ENCODE results near the gene TRIM44.
A peak's percentile ranks its signal among the peaks of the same experiment; 100 is the strongest.

The TRIM44 gene

DNA sequence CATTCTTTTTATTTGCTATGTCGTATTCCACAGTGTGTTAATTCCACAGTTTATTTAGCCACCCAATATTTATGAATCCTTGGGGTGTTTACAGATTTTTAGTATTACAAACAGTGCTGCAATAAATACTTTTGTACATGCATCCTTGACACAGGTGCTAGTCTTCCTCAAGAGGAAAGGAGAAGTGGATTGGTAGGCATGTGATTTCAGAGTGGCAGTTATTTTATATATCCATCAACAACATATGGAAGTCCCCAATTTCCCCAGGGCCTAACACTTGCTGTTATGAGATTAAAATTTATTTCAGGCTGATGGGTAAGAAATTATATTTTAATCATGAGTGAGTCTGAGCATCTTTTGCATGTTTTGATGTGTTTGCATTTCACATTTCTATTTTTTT, 17.9 kb downstream of the TRIM44 start:
- H2BK15ac ChIP-seq (ENCODE audit: low read length), result no peak overlapping the region
- no peak overlapping the region for H3K27ac ChIP-seq (replicated peaks; ENCODE audit: low read length)
- H4K8ac ChIP-seq (ENCODE audit: low read depth, low read length), result no peak overlapping the region
- no peak overlapping the region for H2BK12ac ChIP-seq (ENCODE audit: low read length)
- WGBS, 2 donors (ENCODE audit: extremely low coverage in 2 of 2, insufficient read length in 2 of 2, insufficient replicate concordance in 1 of 2), result no CpG with 5 or more reads among the region's 1 CpG
- peaks cover 6 to 10% of the 10 kb centered on the region in 2 donors for H3K4me1 ChIP-seq (ENCODE audit: control insufficient read depth in 2 of 2, insufficient read depth in 1 of 2, low read depth in 1 of 2, low read length in 2 of 2)
- no peak overlapping the region for H4K91ac ChIP-seq (ENCODE audit: low read depth, low read length, poor library complexity)
- H3K23ac ChIP-seq (ENCODE audit: low read depth, low read length, poor library complexity), result no peak overlapping the region
- H3K36me3 ChIP-seq (replicated peaks in 1 of 2; ENCODE audit: control insufficient read depth in 2 of 2, insufficient read depth in 2 of 2, low read length in 2 of 2), result peaks cover 0 to 4% of the 10 kb centered on the region in 2 donors
- H3K9me3 ChIP-seq (replicated peaks in 1 of 2; ENCODE audit: control insufficient read depth in 2 of 2, insufficient read depth in 1 of 2, low read depth in 1 of 2, low read length in 2 of 2), result no peaks in the 10 kb centered on the region
- H3K79me1 ChIP-seq (ENCODE audit: low read depth, low read length), result no peaks in the 10 kb centered on the region
- H3K18ac ChIP-seq (ENCODE audit: low read length), result no peak overlapping the region
- H3K14ac ChIP-seq (ENCODE audit: low read length), result no peak overlapping the region
- no peak overlapping the region for H3K4ac ChIP-seq (ENCODE audit: low read length)
- no peak overlapping the region for H2AK5ac ChIP-seq (ENCODE audit: low read depth, low read length)
- no peak overlapping the region for H3K4me2 ChIP-seq (ENCODE audit: insufficient read depth, low read length, poor library complexity, severe bottlenecking)
- no peak overlapping the region for H2BK120ac ChIP-seq (ENCODE audit: low read depth, low read length)
- H3K4me3 ChIP-seq (ENCODE audit: low read length in 2 of 2), result no peak overlapping the region
- no peak for DNase-seq (ENCODE audit: low spot score)
- no peak overlapping the region for H2BK5ac ChIP-seq (ENCODE audit: low read length)
- H3K27me3 ChIP-seq (ENCODE audit: control insufficient read depth in 3 of 3, insufficient read depth in 3 of 3, low read depth in 1 of 3, low read length in 3 of 3), result no peaks in the 10 kb centered on the region
- no peak overlapping the region for H2AFZ ChIP-seq (ENCODE audit: low read length)
- no peak overlapping the region for H3K9ac ChIP-seq (ENCODE audit: low read depth, low read length, poor library complexity)

DNA sequence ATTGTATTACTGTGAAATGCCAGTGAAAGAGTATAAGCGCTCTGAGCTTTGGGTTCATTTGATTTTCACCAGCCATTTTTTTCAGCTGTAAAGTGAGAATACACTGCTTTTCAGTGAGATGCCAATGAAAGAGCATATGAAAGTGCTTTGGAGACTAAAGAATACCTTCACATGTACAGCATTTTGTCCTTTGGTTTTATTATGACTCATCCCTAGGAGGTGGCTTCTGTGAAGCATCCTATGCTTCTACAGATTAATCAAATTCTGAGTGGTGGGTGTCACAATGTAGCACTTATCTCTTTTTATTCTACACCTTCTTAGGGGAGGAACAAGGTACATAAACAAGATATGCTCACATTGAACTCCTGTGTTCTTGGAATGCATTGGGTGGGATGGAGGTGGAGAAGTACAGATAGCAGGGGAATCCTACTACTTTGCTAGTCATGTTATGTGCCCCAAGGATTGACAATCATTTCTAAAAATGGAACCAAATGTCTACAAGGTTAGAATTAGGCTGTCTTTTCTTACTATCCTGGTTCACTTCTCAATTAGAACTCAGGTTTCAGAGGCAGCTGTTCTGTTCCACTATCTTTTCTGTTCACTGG, 18.7 kb downstream of the TRIM44 start:
- H3K14ac ChIP-seq (ENCODE audit: low read length), result no peak overlapping the region
- no peak overlapping the region for H2AK5ac ChIP-seq (ENCODE audit: low read depth, low read length)
- no peaks in the 10 kb centered on the region for H3K9me3 ChIP-seq (replicated peaks in 1 of 2; ENCODE audit: control insufficient read depth in 2 of 2, insufficient read depth in 1 of 2, low read depth in 1 of 2, low read length in 2 of 2)
- no peak overlapping the region for H2BK12ac ChIP-seq (ENCODE audit: low read length)
- H4K91ac ChIP-seq (ENCODE audit: low read depth, low read length, poor library complexity), result no peak overlapping the region
- H3K27ac ChIP-seq (replicated peaks; ENCODE audit: low read length), result no peak overlapping the region
- no peak overlapping the region for H2AFZ ChIP-seq (ENCODE audit: low read length)
- no peak overlapping the region for H3K4ac ChIP-seq (ENCODE audit: low read length)
- no peaks in the 10 kb centered on the region for H3K79me1 ChIP-seq (ENCODE audit: low read depth, low read length)
- no peak overlapping the region for H3K4me3 ChIP-seq (ENCODE audit: low read length in 2 of 2)
- peaks cover 2 to 10% of the 10 kb centered on the region in 2 donors for H3K36me3 ChIP-seq (replicated peaks in 1 of 2; ENCODE audit: control insufficient read depth in 2 of 2, insufficient read depth in 2 of 2, low read length in 2 of 2)
- no peak overlapping the region for H2BK15ac ChIP-seq (ENCODE audit: low read length)
- no CpG with 5 or more reads among the region's 1 CpG for WGBS, 2 donors (ENCODE audit: extremely low coverage in 2 of 2, insufficient read length in 2 of 2, insufficient replicate concordance in 1 of 2)
- H2BK5ac ChIP-seq (ENCODE audit: low read length), result no peak overlapping the region
- H3K27me3 ChIP-seq (ENCODE audit: control insufficient read depth in 3 of 3, insufficient read depth in 3 of 3, low read depth in 1 of 3, low read length in 3 of 3), result no peaks in the 10 kb centered on the region
- H3K23ac ChIP-seq (ENCODE audit: low read depth, low read length, poor library complexity), result no peak overlapping the region
- no peak for DNase-seq (ENCODE audit: low spot score)
- H4K8ac ChIP-seq (ENCODE audit: low read depth, low read length), result no peak overlapping the region
- H3K4me1 ChIP-seq (ENCODE audit: control insufficient read depth in 2 of 2, insufficient read depth in 1 of 2, low read depth in 1 of 2, low read length in 2 of 2), result peaks cover 6 to 10% of the 10 kb centered on the region in 2 donors
- H3K9ac ChIP-seq (ENCODE audit: low read depth, low read length, poor library complexity), result no peak overlapping the region
- H3K18ac ChIP-seq (ENCODE audit: low read length), result no peak overlapping the region
- no peak overlapping the region for H2BK120ac ChIP-seq (ENCODE audit: low read depth, low read length)
- H3K4me2 ChIP-seq (ENCODE audit: insufficient read depth, low read length, poor library complexity, severe bottlenecking), result no peak overlapping the region

DNA sequence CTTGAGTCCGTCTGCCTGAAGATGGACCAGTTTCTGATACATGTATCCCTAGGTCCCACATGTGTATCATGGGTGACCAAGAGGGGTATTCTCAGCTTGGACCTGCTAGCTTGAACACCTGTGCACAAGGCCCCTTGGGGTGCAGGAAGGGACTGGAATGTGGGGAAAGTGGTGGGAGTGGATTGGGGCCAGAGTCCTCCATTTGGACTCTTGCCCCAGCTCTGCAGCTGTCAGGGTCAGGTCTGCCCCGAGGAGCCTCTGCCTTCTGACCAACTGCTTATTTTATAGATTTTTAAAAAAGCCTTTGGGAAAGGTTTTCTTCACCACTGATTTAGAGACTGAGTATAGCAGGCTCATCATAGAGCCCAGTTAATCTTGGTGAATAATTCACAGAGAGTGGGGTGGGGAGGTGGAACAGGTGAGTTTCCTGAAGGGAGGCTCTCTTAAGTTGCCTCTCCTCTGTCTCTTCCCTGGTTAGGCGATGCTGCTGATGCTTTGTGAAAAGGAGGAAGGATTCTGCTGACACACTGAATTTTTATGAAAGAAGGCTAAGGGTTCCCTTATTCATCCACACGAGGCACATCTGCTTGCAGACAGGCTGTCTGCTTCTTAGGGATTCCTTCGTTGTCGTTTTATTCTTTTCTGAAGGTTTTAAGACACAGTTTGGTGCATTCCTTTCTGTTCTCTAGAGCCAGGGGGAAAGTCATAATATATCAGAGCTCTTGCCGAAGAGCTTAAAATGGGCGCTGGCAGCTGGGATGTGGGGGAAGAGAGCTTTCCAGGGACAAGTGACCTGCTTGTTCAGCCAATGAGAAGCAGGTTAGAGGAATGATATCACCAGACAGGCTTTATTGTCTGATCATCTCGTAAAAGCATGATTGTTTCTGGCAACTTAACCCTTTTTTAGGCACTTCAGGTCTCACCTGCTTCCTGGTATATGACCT, 19.9 kb downstream of the TRIM44 start:
- no peak for DNase-seq (ENCODE audit: low spot score)
- no CpG with 5 or more reads among the region's 9 CpGs for WGBS, 2 donors (ENCODE audit: extremely low coverage in 2 of 2, insufficient read length in 2 of 2, insufficient replicate concordance in 1 of 2)

GRCh38 chr11:35683728-35684339, 21.3 kb downstream of the TRIM44 start:
- H3K4me2 ChIP-seq (ENCODE audit: insufficient read depth, low read length, poor library complexity, severe bottlenecking), result no peak overlapping the region
- DNase-seq (ENCODE audit: low spot score), result no peak
- H3K23ac ChIP-seq (ENCODE audit: low read depth, low read length, poor library complexity), result no peak overlapping the region
- WGBS, 2 donors (ENCODE audit: extremely low coverage in 2 of 2, insufficient read length in 2 of 2, insufficient replicate concordance in 1 of 2), result no CpG with 5 or more reads among the region's 1 CpG
- H2BK12ac ChIP-seq (ENCODE audit: low read length), result no peak overlapping the region
- no peaks in the 10 kb centered on the region for H3K27me3 ChIP-seq (ENCODE audit: control insufficient read depth in 3 of 3, insufficient read depth in 3 of 3, low read depth in 1 of 3, low read length in 3 of 3)
- H4K91ac ChIP-seq (ENCODE audit: low read depth, low read length, poor library complexity), result no peak overlapping the region
- no peak overlapping the region for H3K9ac ChIP-seq (ENCODE audit: low read depth, low read length, poor library complexity)
- H3K36me3 ChIP-seq (replicated peaks in 1 of 2; ENCODE audit: control insufficient read depth in 2 of 2, insufficient read depth in 2 of 2, low read length in 2 of 2), result peaks cover 2 to 34% of the 10 kb centered on the region in 2 donors
- no peak overlapping the region for H3K4ac ChIP-seq (ENCODE audit: low read length)
- no peak overlapping the region for H2AFZ ChIP-seq (ENCODE audit: low read length)
- no peak overlapping the region for H2BK5ac ChIP-seq (ENCODE audit: low read length)
- no peak overlapping the region for H2AK5ac ChIP-seq (ENCODE audit: low read depth, low read length)
- H3K14ac ChIP-seq (ENCODE audit: low read length), result no peak overlapping the region
- H2BK120ac ChIP-seq (ENCODE audit: low read depth, low read length), result no peak overlapping the region
- no peaks in the 10 kb centered on the region for H3K9me3 ChIP-seq (replicated peaks in 1 of 2; ENCODE audit: control insufficient read depth in 2 of 2, insufficient read depth in 1 of 2, low read depth in 1 of 2, low read length in 2 of 2)
- no peak overlapping the region for H2BK15ac ChIP-seq (ENCODE audit: low read length)
- H3K79me1 ChIP-seq (ENCODE audit: low read depth, low read length), result no peaks in the 10 kb centered on the region
- H3K4me1 ChIP-seq (ENCODE audit: control insufficient read depth in 2 of 2, insufficient read depth in 1 of 2, low read depth in 1 of 2, low read length in 2 of 2), result peaks cover 6 to 10% of the 10 kb centered on the region in 2 donors
- H3K4me3 ChIP-seq (ENCODE audit: low read length in 2 of 2), result no peak overlapping the region
- no peak overlapping the region for H3K27ac ChIP-seq (replicated peaks; ENCODE audit: low read length)
- no peak overlapping the region for H4K8ac ChIP-seq (ENCODE audit: low read depth, low read length)
- H3K18ac ChIP-seq (ENCODE audit: low read length), result no peak overlapping the region

More for the DNA sequence above, 19.9 kb downstream of the TRIM44 start:
- no peak overlapping the region for H2BK12ac ChIP-seq (ENCODE audit: low read length)
- no peak overlapping the region for H3K9ac ChIP-seq (ENCODE audit: low read depth, low read length, poor library complexity)
- H3K14ac ChIP-seq (ENCODE audit: low read length), result no peak overlapping the region
- H4K8ac ChIP-seq (ENCODE audit: low read depth, low read length), result no peak overlapping the region
- H2BK15ac ChIP-seq (ENCODE audit: low read length), result no peak overlapping the region
- H3K79me1 ChIP-seq (ENCODE audit: low read depth, low read length), result no peaks in the 10 kb centered on the region
- H2AFZ ChIP-seq (ENCODE audit: low read length), result peak overlapping the region; percentile 74
- H3K9me3 ChIP-seq (replicated peaks in 1 of 2; ENCODE audit: control insufficient read depth in 2 of 2, insufficient read depth in 1 of 2, low read depth in 1 of 2, low read length in 2 of 2), result no peaks in the 10 kb centered on the region
- no peak overlapping the region for H2BK120ac ChIP-seq (ENCODE audit: low read depth, low read length)
- H2AK5ac ChIP-seq (ENCODE audit: low read depth, low read length), result no peak overlapping the region
- no peak overlapping the region for H3K4me2 ChIP-seq (ENCODE audit: insufficient read depth, low read length, poor library complexity, severe bottlenecking)
- H3K4me1 ChIP-seq (ENCODE audit: control insufficient read depth in 2 of 2, insufficient read depth in 1 of 2, low read depth in 1 of 2, low read length in 2 of 2), result peaks cover 6 to 10% of the 10 kb centered on the region in 2 donors
- H3K18ac ChIP-seq (ENCODE audit: low read length), result no peak overlapping the region
- H2BK5ac ChIP-seq (ENCODE audit: low read length), result no peak overlapping the region
- H3K4me3 ChIP-seq (ENCODE audit: low read length in 2 of 2), result peak overlapping the region in 1 of 2 donors; percentile 33
- no peak overlapping the region for H4K91ac ChIP-seq (ENCODE audit: low read depth, low read length, poor library complexity)
- H3K4ac ChIP-seq (ENCODE audit: low read length), result no peak overlapping the region
- peak overlapping the region; percentile 45 for H3K27ac ChIP-seq (replicated peaks; ENCODE audit: low read length)
- no peak overlapping the region for H3K23ac ChIP-seq (ENCODE audit: low read depth, low read length, poor library complexity)
- H3K27me3 ChIP-seq (ENCODE audit: control insufficient read depth in 3 of 3, insufficient read depth in 3 of 3, low read depth in 1 of 3, low read length in 3 of 3), result no peaks in the 10 kb centered on the region
- H3K36me3 ChIP-seq (replicated peaks in 1 of 2; ENCODE audit: control insufficient read depth in 2 of 2, insufficient read depth in 2 of 2, low read length in 2 of 2), result peaks cover 2 to 23% of the 10 kb centered on the region in 2 donors
